ENCODE data around the gene KCNJ4. TPM values are rescaled to one million over a fixed set of nuclear protein-coding genes. Genes with fewer than 3 reads are reported as not detected.

KCNJ4 gene
- total RNA-seq, 1 experiment from 2014 or later = not detected

DNA sequence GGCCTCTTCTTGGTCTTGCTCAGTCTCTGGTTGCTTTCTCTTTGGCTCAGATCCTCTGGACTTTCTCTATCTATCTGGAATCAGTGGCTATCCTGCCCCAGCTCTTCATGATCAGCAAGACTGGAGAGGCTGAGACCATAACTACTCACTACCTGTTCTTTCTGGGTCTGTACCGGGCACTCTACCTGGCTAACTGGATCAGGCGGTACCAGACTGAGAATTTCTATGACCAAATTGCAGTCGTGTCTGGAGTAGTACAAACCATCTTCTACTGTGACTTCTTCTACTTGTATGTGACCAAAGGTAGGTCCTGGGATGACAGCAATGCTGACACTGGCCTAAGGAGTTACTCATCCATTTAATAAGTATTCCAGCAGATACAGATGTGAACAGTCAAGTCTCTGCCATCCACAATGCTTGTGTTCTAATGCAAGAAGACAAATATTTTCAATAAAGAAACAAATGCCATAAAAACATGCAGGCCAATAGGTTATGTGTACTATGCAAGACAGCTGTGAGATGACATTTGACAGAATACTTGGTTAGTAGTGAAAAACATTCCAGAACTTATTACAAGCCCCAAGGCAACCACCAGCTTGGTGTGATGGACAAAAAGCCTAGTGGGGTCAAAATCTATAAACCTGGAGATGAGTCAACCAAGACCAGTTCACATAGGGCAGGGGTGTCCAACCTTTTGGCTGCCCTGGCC is 26.3 kb upstream of the KCNJ4 start:
- H3K36me3 Mint-ChIP-seq (ENCODE audit: insufficient read depth, unreplicated experiment) = peaks cover 100% of the 10 kb centered on the region
- intact Hi-C loops (cut with micrococcal nuclease; ENCODE audit: unreplicated experiment) = no loop called here
- H3K4me1 Mint-ChIP-seq (ENCODE audit: low read depth, unreplicated experiment) = no peaks in the 10 kb centered on the region
- no peaks in the 10 kb centered on the region for H3K9me3 Mint-ChIP-seq (ENCODE audit: low read depth, unreplicated experiment)
- peak overlapping the region; percentile 12 for H3K27ac Mint-ChIP-seq (ENCODE audit: unreplicated experiment)
- CTCF ChIA-PET = no interaction called here
- no peak for TF ChIP-seq CTCF (IDR thresholded peaks at IDR 0.05; ENCODE audit: unreplicated experiment)
- H3K27me3 Mint-ChIP-seq (ENCODE audit: unreplicated experiment) = no peaks in the 10 kb centered on the region
- H3K4me3 Mint-ChIP-seq (ENCODE audit: low read depth, unreplicated experiment) = no peak overlapping the region
- no peak for DNase-seq
- BruUV-seq (replicated peaks) = no TSS peak

DNA sequence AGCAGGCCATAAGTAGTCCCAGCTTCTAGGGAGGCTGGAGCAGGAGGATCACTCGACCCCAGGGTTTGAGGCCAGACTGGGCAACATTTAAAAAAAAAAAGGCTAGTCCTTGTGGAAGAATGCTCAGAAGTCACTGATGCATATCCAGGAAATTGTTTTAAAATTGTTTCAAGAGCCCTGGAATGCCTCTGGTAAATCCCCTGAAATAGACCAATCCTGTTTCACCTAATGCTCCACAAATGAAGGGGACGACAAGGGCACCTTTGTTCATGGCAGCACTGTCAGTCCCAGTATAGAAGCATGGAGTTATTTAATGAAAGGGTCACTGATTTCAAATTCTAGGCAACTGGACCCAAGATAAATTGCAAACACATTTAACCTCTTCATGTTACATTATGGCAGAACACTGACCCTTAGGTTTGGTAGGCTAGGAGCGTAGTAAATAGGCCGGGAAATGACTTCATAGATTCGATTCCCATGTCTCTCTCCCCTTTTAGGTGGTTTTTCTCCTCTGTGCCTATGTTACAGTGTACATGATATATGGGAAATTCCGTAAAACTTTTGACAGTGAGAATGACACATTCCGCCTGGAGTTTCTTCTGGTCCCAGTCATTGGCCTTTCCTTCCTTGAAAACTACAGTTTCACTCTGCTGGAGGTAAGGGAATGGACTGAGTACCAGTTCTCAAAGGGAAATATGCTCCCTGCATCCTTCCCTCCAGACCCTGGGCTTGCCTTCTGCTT is 24.3 kb upstream of the KCNJ4 start:
- H3K27ac Mint-ChIP-seq (ENCODE audit: unreplicated experiment) = no peak overlapping the region
- no peaks in the 10 kb centered on the region for H3K27me3 Mint-ChIP-seq (ENCODE audit: unreplicated experiment)
- no peaks in the 10 kb centered on the region for H3K9me3 Mint-ChIP-seq (ENCODE audit: low read depth, unreplicated experiment)
- DNase-seq = no peak
- TSS peak; percentile 6 for BruUV-seq (replicated peaks)
- intact Hi-C loops (cut with micrococcal nuclease; ENCODE audit: unreplicated experiment) = no loop called here
- no peaks in the 10 kb centered on the region for H3K4me1 Mint-ChIP-seq (ENCODE audit: low read depth, unreplicated experiment)
- CTCF ChIA-PET = no interaction called here
- peaks cover 79% of the 10 kb centered on the region for H3K36me3 Mint-ChIP-seq (ENCODE audit: insufficient read depth, unreplicated experiment)
- H3K4me3 Mint-ChIP-seq (ENCODE audit: low read depth, unreplicated experiment) = no peak overlapping the region
- no peak for TF ChIP-seq CTCF (IDR thresholded peaks at IDR 0.05; ENCODE audit: unreplicated experiment)

DNA sequence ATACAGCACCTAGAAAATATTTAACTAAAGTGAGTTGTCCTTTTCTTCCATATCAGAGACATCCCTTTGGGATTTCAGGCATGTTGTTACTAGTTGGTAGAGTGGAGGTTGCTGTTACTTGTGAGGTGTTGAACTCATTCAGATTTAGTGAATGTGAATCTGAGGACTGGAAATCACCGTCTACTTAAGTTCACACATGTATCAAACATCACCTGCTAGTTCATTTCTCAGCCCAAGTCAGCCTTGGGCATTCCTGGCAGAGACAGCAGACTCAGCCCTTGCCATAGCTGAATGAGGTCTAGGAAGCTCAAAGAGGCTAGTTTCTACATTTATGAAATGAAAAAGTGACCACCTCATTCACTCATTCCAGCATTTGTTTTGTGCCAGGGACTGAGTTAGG is 22.6 kb upstream of the KCNJ4 start:
- Mint-ChIP-seq H3K9me3 (ENCODE audit: low read depth, unreplicated experiment) (no peaks in the 10 kb centered on the region), H3K36me3 (ENCODE audit: insufficient read depth, unreplicated experiment) (peaks cover 63% of the 10 kb centered on the region), H3K4me1 (ENCODE audit: low read depth, unreplicated experiment) (no peaks in the 10 kb centered on the region), H3K4me3 (ENCODE audit: low read depth, unreplicated experiment) (no peak overlapping the region), H3K27ac (ENCODE audit: unreplicated experiment) (peak overlapping the region; percentile 71), H3K27me3 (ENCODE audit: unreplicated experiment) (no peaks in the 10 kb centered on the region)
- DNase-seq = no peak
- CTCF ChIA-PET = interaction anchor here (0.7 kb wide), 1 partner anchor 424 kb away, joined by 3 read pairs; no protein-coding TSS in a partner anchor
- no peak for TF ChIP-seq CTCF (IDR thresholded peaks at IDR 0.05; ENCODE audit: unreplicated experiment)
- intact Hi-C loops (cut with micrococcal nuclease; ENCODE audit: unreplicated experiment) = no loop called here
- BruUV-seq (replicated peaks) = no TSS peak

- Mint-ChIP-seq H3K4me3 (ENCODE audit: low read depth, unreplicated experiment) (no peak overlapping the region), H3K36me3 (ENCODE audit: insufficient read depth, unreplicated experiment) (peaks cover 28% of the 10 kb centered on the region), H3K4me1 (ENCODE audit: low read depth, unreplicated experiment) (no peaks in the 10 kb centered on the region), H3K27me3 (ENCODE audit: unreplicated experiment) (no peaks in the 10 kb centered on the region), H3K27ac (ENCODE audit: unreplicated experiment) (no peak overlapping the region), H3K9me3 (ENCODE audit: low read depth, unreplicated experiment) (no peaks in the 10 kb centered on the region)
- no peak for DNase-seq
- CTCF ChIA-PET = no interaction called here
- no peak for TF ChIP-seq CTCF (IDR thresholded peaks at IDR 0.05; ENCODE audit: unreplicated experiment)
- intact Hi-C loops (cut with micrococcal nuclease; ENCODE audit: unreplicated experiment) = no loop called here
- BruUV-seq (replicated peaks) = no TSS peak
Measured at GRCh38 chr22:38474003-38474607, 19.1 kb upstream of the KCNJ4 start.

All from Calu3 (cell line).